ENCODE measurements around the gene SGCD.

Gene SGCD

DNA sequence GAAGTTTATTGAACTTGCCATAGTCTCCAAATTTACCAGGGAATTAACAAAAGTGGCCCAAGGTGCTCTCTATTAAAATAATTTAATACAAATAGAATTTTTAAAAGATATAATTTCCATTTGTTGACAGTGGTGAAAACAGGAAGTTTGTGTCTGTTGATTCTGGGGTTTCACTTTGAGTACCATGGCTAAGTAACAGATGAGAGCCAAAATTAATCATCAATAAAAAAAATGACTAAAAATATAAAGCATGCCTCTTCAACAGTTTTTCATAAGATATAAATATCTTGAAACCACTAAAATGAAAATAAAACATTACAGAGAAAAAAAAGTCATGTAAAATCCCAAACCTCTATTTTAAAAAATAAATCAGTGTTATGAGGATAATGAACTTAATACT lies 49.8 kb downstream of the SGCD start:
- no peaks in the 10 kb centered on the region for H3K9me3 ChIP-seq (ENCODE audit: control insufficient read depth, insufficient read depth, low read depth, low read length)
- TF ChIP-seq ZXDB (tag by site-specific recombination; IDR thresholded peaks at IDR 0.05), result no peak
- no peak for TF ChIP-seq ZNF48 (tag by site-specific recombination; IDR thresholded peaks at IDR 0.05)
- TF ChIP-seq ZBTB8A (tag by site-specific recombination; IDR thresholded peaks at IDR 0.05), result no peak
- TF ChIP-seq ZNF518A (tag by site-specific recombination; conservative IDR thresholded peaks at IDR 0.05; ENCODE audit: low read depth), result no peak
- POLR2A ChIA-PET, result no interaction called here
- no peaks in the 10 kb centered on the region for H3K36me3 ChIP-seq (ENCODE audit: control insufficient read depth in 2 of 2, insufficient read depth in 1 of 2, low read length in 2 of 2)
- CTCF ChIA-PET, result no interaction called here
- no peak overlapping the region for H3K4me3 ChIP-seq (ENCODE audit: low read depth, low read length)
- H3K4me1 ChIP-seq (ENCODE audit: control insufficient read depth, insufficient read depth, low read length), result no peaks in the 10 kb centered on the region
- no peak overlapping the region for H3K27ac ChIP-seq (ENCODE audit: extremely low read depth, low read depth, low read length)

DNA sequence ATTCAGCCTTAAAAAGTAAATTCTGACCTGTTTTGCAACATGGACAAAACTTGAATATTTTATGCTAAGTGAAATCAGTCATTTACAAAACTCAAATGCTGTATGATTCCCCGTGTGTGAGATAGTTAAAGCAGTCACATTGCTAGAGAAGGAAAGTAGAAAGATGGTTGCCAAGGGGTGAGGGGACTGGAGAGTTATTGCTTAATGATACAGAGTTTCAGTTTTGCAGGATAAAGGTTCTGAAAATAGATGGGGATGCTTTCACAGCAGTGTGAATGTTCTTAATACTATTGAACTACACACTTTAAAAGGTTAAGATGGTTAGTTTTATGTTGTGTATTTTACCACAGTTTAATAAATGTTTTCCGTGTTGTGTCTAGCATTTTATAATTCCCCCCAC lies 51.2 kb downstream of the SGCD start:
- Histone ChIP-seq H3K4me3 (ENCODE audit: low read depth, low read length) (no peak overlapping the region), H3K4me1 (ENCODE audit: control insufficient read depth, insufficient read depth, low read length) (no peaks in the 10 kb centered on the region), H3K9me3 (ENCODE audit: control insufficient read depth, insufficient read depth, low read depth, low read length) (no peaks in the 10 kb centered on the region), H3K36me3 (ENCODE audit: control insufficient read depth in 2 of 2, insufficient read depth in 1 of 2, low read length in 2 of 2) (no peaks in the 10 kb centered on the region), H3K27ac (ENCODE audit: extremely low read depth, low read depth, low read length) (no peak overlapping the region)
- CTCF ChIA-PET, result no interaction called here
- POLR2A ChIA-PET, result no interaction called here
- TF ChIP-seq ZBTB20 (tag by site-specific recombination; IDR thresholded peaks at IDR 0.05) (no peak), REPIN1 (tag by site-specific recombination; IDR thresholded peaks at IDR 0.05; ENCODE audit: low read depth) (no peak), ZNF571 (tag by site-specific recombination; IDR thresholded peaks at IDR 0.05) (no peak), ATF2 (tag by site-specific recombination; IDR thresholded peaks at IDR 0.05; ENCODE audit: low read depth) (no peak), WT1 (tag by site-specific recombination; IDR thresholded peaks at IDR 0.05) (no peak), ZNF311 (tag by site-specific recombination; IDR thresholded peaks at IDR 0.05; ENCODE audit: borderline replicate concordance) (no peak), ZNF19 (tag by site-specific recombination; IDR thresholded peaks at IDR 0.05; ENCODE audit: low read depth) (no peak), PRDM4 (tag by site-specific recombination; IDR thresholded peaks at IDR 0.05) (no peak), ZBTB1 (tag by site-specific recombination; IDR thresholded peaks at IDR 0.05) (no peak), ZNF510 (tag by site-specific recombination; IDR thresholded peaks at IDR 0.05; ENCODE audit: insufficient replicate concordance) (no peak), ZNF777 (tag by site-specific recombination; IDR thresholded peaks at IDR 0.05; ENCODE audit: borderline replicate concordance) (no peak), MEIS1 (CRISPR knock-in tag; IDR thresholded peaks at IDR 0.05; ENCODE audit: borderline replicate concordance) (no peak), ZNF792 (tag by site-specific recombination; IDR thresholded peaks at IDR 0.05) (no peak), ZNF747 (tag by site-specific recombination; IDR thresholded peaks at IDR 0.05) (no peak), ZBTB17 (tag by site-specific recombination; IDR thresholded peaks at IDR 0.05) (no peak)
- TF ChIP-seq, protein P1, sequence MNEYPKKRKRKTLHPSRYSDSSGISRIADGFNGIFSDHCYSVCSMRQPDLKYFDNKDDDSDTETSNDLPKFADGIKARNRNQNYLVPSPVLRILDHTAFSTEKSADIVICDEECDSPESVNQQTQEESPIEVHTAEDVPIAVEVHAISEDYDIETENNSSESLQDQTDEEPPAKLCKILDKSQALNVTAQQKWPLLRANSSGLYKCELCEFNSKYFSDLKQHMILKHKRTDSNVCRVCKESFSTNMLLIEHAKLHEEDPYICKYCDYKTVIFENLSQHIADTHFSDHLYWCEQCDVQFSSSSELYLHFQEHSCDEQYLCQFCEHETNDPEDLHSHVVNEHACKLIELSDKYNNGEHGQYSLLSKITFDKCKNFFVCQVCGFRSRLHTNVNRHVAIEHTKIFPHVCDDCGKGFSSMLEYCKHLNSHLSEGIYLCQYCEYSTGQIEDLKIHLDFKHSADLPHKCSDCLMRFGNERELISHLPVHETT (tag by site-specific recombination; IDR thresholded peaks at IDR 0.05), result no peak

Data from HEK293 (cell line).